Breast epithelium (tissue), 3 donors: ENCODE results near the gene NEK11.

Experiments
- CTCF ChIP-seq, 3 donors: fragments of 450-650 bp; IDR thresholded peaks; one replicate each; pipeline ENCODE4 v1.5.1; 2016 to 2017; ENCODE audit warnings: antibody characterized with exemption in 3 of 3, mild to moderate bottlenecking in 3 of 3, moderate library complexity in 3 of 3
- POLR2A ChIP-seq: fragments of 450-650 bp; IDR thresholded peaks from one replicate; pipeline ENCODE4 v1.6.1; 2016; ENCODE audit warnings: antibody characterized with exemption, mild to moderate bottlenecking, moderate library complexity

DNA sequence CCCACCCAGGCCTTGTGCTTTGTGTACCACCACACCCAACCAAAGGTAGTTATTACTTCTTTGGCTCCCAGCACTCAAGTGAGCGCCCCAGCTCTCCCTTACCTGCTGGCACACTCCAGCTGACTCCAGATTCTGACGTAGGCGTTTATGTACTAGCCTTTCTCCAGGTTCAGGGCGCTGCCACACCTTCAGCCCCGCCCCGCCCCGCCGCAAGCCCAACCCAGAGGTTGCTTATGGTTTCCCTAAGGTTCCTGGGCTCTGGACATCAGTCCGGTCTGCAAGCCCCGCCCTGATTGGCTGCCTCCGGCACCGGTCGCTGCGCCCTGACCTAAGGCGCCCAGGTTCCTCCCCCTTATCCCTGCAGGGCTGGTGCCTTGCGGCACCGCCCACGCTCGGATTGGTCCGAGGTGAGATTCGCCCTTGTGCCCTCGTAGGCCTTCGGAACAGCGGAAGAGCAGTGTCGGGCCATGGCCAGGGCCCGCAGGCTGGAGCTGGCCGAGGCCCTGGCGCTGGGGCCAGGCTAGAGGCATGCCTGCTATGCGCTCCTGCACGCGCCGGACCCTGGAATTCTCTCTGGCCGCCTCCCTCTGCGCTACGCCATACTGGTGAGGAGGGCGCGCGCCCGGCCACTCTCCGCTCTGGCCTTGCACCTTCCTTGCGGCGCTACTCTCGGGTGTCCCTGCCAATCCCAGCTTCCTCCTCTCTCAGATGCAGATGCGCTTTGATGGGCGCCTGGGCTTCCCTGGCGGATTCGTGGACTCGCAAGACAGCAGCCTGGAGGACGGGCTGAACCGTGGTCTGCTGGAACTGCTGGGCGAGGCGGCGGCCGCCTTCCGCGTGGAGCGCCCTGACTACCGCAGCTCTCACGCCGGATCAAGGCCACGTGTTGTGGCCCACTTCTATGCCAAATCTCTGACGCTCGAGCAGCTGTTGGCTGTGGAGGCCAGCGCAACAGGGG, 335.1 kb downstream of the NEK11 start:
- TF ChIP-seq CTCF (IDR thresholded peaks at IDR 0.05): no peak
- no peak for TF ChIP-seq POLR2A
